Activated naive CD8-positive, alpha-beta T cell treated with anti-CD3 and anti-CD28 coated beads, Interleukin-2, amount 50 U/mL, for 16 hours (primary cell): ENCODE data around the gene LRRC45.
"Not testable (repeated sequence)": the region's sequence is repeated elsewhere in the genome, so short reads cannot be mapped to it uniquely, and the experiment has no call there.

Experiments
- DNase-seq: peaks from one replicate; pipeline ENCODE4 v3.0.0-alpha.2; 2020; ENCODE audit warnings: low read depth, low spot score

LRRC45 gene

GRCh38 chr17:82022981-82023446, at the start of gene LRRC45:
Gene LRRC45 (plus strand): TSS chr17:82023305. CDS start chr17:82023644, 339 bp downstream.
- DNase-seq = peak; percentile 100

GRCh38 chr17:81973432-81973831, 49.7 kb upstream of the LRRC45 start:
- no peak for DNase-seq

- DNase-seq = no peak
Observed at GRCh38 chr17:81976332-81977210, 46.5 kb upstream of the LRRC45 start.

- peak; percentile 78 for DNase-seq
Observed at GRCh38 chr17:81977211-81977808, 45.8 kb upstream of the LRRC45 start, which contains the start of gene ASPSCR1. Gene ASPSCR1 (plus strand): TSS chr17:81977629. CDS start chr17:81977647, 18 bp downstream.

- no peak for DNase-seq
Observed at GRCh38 chr17:81978524-81979298, 44.4 kb upstream of the LRRC45 start.

- DNase-seq = no peak
Observed at GRCh38 chr17:81980122-81980521, 43.0 kb upstream of the LRRC45 start.

- DNase-seq = no peak
Observed at GRCh38 chr17:81980707-81981343, 42.3 kb upstream of the LRRC45 start.

GRCh38 chr17:81981511-81981910, 41.6 kb upstream of the LRRC45 start:
- not testable (repeated sequence) for DNase-seq

- DNase-seq = no peak
Observed at GRCh38 chr17:81983011-81983638, 40.0 kb upstream of the LRRC45 start.

GRCh38 chr17:81983639-81984373, 39.3 kb upstream of the LRRC45 start:
- no peak for DNase-seq

- DNase-seq = no peak
Observed at GRCh38 chr17:81984773-81985410, 38.2 kb upstream of the LRRC45 start.

- DNase-seq = no peak
Observed at GRCh38 chr17:81986606-81987005, 36.5 kb upstream of the LRRC45 start.

- no peak for DNase-seq
Observed at GRCh38 chr17:81987161-81987770, 35.8 kb upstream of the LRRC45 start.

GRCh38 chr17:81990836-81991683, 32.0 kb upstream of the LRRC45 start:
- no peak for DNase-seq

GRCh38 chr17:81991684-81992305, 31.3 kb upstream of the LRRC45 start:
- DNase-seq = no peak

GRCh38 chr17:81992306-81993102, 30.6 kb upstream of the LRRC45 start:
- DNase-seq = no peak
